ENCODE measurements around the gene ANK3.

GRCh38 chr10:60254776-60255175 lies 134.9 kb downstream of the ANK3 start:
- TF ChIP-seq CTCF (conservative IDR thresholded peaks at IDR 0.05) (no peak), EZH2 (IDR thresholded peaks at IDR 0.05; ENCODE audit: low read depth) (no peak)
